HG02870 (cell line): ENCODE data around the gene CASP2.
A peak's percentile ranks its signal among the peaks of the same experiment; 100 is the strongest.

Source experiments
- ATAC-seq: cut with Tn5 transposase; IDR thresholded peaks from one replicate; pipeline ENCODE4 v1.9.1; 2021; ENCODE audit warnings: mild to moderate bottlenecking, moderate library complexity; ENCODE audit not compliant: unreplicated experiment

CASP2 gene

DNA sequence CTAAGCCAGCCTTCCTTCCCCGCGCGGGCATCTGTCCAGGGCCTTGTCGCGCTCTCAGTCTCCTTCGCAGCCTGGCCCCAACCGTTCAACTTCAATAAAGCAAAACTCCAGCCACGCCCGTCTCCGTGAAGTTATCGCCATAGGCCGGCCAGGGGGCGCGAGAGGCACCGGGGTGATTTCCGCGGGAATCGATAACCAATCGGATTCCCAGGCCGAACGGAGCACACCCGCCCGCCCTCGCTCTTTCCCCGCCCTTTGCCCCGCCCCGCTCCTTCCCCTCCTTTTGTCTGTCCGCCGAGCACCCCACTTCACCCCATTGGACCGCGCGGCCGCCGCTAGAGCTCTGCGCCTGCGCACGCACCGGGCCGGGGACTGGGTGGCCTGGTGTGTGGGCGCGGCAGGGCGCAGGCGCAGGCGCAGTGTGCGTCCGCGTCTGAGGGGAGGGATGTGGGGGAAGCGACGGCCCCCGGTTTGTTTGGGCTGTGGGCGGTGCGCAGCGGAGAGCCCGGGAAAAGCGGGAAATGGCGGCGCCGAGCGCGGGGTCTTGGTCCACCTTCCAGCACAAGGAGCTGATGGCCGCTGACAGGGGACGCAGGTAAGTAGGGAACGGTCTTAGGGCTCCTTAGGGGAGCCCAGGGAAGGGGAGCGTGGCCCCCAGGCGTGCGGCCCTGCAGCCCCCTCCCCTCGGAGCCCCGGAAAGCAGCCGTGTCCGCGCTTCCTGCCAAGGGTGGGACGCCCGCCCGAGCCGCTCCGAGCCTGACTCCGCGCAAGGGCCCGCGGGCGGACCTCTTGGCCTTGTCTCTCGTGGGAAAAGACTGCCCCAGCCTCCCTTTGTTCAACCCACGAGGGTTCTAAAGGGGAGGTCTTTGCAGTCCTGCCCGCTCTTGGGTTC, at the start of gene CASP2:
CASP2 (plus strand) TSS at position 417 of the 892 bp plus-strand sequence; CDS start at position 522, 105 bp downstream.
- ATAC-seq, result peak; percentile 84

DNA sequence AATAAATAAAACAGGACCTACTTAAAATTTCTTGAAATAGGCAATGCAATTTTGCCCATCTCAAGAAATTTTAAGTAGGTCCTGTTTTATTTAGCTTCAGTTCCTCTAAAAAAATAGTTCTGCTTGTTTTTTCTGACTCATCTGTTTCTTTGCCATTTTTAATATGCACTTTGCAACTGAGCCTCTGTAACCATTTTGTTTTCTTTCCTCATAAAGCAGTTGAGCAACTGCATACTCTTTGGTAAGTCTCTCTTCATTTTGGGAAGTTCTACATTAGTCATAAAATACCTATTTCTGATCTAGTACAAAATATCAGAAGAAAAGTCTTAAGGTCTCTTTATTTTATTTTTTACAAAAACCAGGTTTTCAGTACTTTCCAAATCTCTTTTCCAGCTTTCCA, 48.3 kb upstream of the CASP2 start:
- ATAC-seq, result no peak

DNA sequence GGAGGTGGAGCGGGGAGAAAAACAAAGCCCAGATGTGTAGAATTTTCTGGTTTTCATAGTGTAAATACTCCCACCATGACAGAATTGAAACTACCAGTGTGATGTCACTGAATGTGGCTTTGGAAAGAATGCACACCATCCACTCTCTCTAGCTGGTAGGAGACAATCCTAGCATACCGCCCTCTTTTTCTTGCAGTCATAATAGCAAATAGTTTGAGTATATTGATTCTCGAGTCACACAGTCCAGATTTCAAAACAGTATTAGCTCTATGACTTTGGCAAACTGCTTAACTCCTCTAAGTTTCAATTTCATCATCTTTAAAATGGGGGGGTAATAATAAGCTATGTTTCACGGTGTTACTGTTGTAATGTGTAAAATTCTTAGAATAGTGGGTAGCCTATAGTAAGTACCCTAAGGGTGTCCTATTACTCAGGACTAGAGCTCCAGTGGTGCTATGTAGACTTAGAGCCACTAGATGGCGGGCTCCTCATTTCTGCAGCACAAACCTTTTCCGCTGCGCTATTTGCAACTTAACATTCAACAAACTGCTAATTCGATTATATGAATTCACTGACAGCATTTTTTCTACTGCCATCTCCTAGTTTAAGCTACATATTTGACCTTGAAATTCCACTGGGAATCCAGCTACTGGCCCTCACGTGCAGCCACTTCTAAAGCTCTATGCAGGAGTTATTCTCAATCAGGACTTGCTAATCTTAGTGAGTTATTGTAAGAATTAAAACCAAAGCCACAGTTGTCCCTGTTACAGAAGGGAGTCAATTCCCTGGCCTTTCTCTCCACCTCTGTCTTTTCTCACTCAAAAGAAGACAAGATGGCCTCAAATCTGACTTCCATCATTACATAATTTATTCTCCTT, 47.6 kb upstream of the CASP2 start:
- ATAC-seq, result peak; percentile 95

DNA sequence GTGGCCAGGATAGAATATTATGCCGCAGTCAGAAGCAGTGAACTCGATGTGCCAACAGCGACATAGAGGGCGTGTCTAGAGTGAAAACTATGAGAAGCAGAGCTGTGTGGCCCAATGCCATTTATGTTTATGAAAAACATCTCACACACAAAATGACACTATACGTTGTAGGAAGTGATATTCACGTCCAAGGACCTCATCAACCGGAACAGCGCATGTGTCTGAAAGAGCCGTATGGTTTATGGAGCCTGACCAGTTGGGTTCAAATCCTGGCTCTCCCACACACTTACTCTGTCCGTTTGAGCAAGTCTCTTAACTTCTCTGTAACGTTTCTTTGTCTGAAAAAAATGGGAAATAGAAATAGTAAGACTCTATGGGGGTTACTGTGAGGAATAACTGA, 45.8 kb upstream of the CASP2 start:
- ATAC-seq, result no peak

DNA sequence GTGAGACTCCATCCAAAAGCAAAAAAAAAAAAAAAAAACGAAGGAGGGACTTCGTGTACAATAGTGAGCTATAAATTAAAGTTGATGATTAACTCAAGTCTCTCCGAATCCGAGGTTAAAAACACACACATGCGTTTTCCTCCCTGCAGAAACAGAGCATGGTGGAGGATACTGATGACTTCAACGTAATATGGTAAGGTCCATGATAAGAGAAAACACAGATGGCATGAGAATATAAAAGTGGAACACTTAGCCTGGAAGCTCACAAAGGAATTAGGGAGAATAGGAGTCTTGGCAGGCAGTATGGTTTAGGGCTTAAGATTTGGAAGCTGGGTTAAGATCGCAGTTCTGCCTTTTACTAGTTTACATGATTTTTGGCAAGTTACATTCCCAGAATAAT, 45.0 kb upstream of the CASP2 start:
- no peak for ATAC-seq

DNA sequence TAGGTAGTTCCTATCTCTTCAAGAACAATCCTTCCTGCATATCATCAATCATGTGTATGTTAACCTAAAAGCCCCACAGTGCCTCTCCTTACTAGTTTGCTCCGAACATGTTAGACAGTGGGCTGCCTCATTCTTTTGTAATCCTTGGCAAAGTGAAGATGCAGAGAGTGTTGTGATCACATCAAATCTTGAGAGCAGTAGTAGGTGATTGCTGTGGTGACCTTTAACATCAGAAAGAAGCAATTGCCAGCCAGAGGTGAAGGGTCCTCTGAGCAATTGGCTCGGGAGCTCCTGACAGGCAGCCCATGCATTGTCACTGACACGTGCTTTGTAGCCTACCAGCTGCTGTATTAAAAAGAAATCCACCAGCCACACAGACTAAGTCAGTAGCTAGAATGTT, 44.5 kb upstream of the CASP2 start:
- ATAC-seq, result no peak

DNA sequence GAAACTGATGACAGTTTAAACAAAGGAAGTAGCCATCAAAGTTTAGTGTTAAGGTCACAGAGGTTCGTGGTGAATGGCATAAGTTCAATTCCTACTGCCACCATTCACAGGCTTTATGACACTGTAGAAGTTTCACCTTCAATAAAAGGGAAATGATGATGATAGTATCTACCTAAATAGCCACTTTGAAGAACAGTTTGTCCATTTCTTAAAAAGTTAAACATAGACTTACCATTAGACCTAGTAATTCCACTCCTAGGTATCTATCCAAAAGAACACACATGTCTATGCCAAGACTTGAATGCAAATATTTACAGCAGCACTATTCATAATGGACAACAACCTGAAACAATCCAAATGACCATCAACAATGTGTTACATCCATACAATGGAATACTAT, 43.8 kb upstream of the CASP2 start:
- ATAC-seq, result no peak

DNA sequence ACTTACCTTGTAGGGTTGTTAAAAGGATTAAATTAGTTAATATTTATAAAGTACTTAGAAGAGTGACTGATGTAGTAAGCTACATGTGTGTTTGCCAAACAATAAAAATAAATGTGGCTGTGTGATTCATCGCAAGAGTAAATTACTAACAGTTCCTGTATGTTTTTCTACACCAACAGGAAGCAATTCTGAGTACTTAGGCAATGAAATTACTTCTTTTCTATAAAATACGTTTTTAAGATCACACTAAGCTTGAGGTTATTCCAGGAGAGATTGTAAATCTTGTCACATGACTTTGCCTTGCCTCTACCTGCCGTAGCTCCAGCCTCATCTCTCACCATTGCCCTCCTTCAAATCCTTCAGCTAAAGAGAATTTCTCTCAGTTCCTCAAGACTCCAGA, 43.0 kb upstream of the CASP2 start:
- ATAC-seq, result no peak

DNA sequence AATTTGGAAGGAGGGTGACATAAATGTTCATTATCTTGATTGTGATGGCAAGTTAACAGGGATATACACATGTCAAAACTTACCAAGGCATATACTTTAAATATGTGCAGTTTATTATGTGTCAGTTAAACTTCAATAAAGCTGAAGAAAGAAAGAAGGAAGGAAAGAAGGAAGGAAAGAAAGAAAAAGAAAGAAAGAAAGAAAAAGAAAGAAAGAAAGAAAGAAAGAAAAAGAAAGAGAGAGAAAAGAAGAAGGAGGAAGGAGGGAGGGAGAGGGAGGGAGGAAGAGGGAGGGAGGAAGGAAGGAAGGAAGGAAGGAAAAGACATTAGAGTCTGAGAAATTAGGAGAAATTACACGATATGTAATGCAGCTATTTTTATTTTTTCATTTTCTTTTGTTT, 40.8 kb upstream of the CASP2 start:
- no peak for ATAC-seq

DNA sequence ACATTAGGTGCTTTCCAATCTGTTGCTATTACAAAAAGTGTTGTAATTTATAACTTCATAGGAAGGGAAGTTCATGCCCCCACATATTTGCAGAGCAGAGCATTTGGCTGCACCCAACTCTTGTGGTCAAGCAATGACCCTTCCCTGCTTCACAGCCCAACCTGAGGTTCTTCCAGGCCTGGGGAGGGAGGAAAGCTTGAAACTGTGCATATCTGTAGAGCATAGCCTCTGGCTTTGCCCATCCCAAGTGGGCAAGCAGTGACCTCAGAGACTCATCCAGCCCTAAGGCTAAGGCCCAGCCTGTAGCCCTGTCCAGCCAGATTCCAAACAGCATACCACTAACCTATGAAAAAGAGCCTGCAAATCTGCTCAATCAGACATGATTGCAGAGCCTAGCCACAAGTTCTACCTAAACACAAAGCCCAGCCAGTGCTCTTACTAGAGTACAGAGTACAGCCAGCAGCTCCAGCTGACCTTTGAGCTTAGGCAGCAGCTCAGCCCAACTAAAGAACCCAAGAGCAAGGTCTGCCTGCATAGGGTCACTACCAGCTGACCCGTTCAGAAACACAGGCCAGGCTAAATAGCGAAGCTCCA, 39.3 kb upstream of the CASP2 start:
- ATAC-seq, result no peak

DNA sequence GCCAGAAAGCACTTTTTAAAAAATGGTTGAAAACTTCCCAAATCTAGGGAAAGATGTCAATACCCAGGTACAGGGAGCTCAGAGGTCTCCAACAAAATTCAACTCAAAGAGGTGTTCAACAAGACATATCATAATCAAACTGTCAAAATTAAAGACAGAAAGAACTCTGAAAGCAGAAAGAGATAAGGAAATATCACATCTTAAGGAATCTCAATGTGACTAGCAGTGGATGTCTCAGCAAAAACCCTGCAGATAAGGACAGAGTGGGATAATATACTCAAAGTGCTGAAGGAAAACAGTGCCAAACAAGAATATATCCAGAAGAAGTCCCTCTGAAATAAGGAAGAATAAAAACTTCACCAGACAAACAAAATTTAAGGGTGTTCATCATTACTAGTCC, 38.0 kb upstream of the CASP2 start:
- no peak for ATAC-seq

DNA sequence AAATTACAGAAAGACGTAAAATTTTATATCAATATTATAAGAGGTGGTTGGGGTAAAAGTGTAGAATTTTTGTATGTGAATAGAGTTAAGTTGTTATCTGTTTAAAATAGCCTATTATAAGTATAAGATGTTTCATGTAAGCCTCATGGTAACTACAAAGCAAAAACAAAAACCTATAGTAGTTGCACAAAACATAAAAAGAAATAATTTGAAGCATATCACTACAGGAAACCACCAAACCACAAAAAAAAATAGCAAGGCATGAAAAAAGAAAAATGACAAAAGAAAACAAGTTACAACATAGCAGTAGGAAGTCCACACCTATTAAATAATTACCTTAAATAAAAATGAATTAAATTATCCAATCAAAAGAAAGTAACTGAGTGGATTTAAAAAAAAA, 37.3 kb upstream of the CASP2 start:
- no peak for ATAC-seq

DNA sequence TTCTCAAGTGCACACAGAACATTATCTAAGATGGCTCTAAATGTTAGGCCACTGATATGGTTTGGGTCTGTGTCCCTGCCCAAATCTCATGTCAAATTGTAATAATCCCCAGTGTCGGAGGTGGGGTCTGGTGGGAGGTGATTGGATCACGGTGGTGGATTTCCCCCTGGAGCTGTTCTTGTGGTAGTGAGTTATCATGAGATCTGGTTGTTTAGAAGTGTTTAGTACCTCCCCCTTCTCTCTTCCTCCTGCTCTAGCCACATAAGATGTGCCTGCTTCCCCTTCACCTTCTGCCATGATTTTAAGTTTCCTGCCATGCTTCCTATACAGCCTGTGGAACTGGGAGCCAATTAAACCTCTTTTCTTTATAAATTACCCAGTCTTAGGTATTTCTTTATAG, 36.1 kb upstream of the CASP2 start:
- no peak for ATAC-seq

DNA sequence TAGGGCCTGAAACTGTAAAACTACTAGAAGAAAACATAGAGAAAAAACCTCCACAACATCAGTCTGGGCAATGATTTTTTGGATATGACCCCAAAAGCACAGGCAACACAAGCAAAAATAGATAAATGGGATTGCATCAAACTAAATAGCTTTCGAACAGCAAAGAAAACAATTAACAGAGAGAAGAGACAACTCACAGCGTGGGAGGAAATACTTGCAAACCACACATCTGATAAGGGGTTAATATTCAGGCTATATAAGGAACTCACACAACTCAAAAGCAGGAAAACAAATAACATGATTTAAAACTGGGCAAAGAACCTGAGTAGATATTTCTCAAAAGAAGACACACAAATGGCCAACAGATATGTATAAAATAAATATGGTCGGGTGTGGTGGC, 32.6 kb upstream of the CASP2 start:
- no peak for ATAC-seq

DNA sequence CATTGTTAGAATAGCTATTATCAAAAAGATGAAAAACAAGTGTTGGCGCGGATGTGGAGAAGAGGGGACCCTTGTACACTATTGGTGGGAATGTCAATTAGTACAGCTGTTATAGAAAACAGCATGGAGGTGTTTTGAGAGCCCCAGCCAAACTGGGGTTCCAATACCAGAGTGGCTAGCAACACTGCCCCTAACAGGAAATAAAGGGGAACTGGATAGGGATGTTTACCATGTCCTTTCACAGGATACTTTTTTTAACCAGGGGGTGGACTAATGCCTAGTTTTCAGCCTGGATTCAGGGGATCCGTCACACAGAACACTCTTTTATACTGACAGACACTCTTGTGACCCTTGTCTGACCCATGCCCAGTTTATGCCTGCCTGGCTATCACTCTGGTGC, 31.8 kb upstream of the CASP2 start:
- no peak for ATAC-seq

DNA sequence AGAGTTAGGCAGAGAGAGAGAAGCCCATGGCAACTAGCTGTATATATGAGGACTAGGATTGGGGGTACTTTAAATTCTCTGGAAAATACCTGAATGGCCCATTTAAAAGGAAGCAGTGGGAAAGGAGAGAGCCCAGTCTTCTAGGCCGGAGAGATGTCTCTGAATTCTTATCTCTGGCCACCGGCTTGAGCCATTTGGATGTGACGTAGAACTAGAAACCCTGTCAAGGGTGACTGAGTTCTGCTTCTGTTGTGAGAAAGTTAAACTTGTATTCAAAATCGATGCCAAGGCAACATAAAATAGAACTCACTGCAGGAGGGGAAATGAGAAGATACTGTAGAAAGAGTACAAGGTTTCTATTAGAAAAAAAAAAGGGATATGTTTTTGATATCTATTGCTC, 31.2 kb upstream of the CASP2 start:
- peak; percentile 80 for ATAC-seq

DNA sequence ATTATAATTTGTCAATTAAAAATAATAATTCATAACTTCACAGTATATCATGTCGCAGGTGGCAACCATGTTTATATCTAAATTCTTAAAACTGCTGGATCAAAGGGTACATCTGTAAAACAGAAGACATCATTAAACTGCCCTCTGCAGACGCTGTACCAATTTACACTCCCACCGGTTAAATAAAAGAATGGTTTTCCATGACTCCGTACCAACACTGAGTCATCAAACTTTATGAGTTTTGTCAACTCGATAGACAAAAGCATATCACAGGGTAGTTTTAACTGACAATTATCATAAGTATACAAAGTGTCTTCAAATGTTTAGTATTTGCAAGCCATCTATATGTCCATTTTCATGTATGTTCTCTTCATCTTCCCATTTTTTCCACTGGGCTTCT, 30.6 kb upstream of the CASP2 start:
- ATAC-seq, result no peak

DNA sequence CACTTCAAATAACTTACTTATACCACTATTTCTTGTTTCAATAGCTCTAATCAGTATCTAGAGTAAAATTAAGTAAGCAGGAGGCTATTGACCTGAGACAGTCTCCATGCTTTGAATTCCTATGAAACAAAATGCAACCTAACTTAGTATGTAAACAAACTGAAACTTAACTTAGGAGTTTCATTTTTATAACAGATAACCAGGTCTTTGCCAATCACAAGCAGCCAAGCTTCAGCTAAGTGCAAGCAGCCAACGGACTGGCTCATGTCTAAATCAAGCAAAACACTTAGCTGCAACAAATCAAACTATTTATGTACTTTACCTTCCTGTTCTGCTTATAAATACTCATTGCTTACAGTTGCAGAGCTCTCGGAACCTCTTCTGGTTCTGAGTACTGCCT, 29.3 kb upstream of the CASP2 start:
- peak; percentile 34 for ATAC-seq

DNA sequence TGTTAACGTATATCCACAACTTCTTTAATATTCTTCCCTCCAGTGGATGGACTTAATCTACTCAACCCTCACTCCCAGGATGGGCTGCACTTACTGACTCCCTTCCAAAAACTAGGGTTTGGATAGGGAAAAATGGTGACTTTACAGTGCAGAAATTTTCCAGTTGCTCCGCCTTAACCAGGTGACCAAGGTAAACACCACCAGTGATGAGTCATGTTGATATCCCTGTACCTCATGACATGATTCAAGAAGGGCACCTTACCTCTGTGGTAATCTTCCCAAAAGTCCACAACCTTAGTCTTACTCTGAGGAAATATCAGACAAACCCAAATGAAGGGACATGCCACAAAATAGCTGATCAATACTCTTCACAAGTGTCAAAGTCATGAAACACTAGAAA, 28.4 kb upstream of the CASP2 start:
- ATAC-seq, result no peak

DNA sequence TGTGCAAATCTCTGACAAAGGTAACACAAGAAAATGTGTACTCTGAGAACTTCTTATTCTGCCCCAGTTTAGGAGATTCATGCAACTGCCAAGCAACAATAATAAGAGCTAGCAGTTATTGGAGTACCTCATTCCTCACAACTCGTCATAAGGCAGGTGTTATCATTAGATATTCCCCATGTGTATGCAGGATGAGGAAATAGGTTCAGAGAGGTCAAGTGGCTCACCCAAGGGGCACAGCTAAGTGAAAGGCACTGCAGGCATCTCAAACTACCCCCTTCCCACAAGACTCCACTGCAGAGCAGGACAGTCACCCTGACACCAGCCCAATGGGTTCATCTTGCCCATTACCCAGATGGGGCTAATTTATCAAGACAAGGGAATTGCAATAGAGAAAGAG, 26.2 kb upstream of the CASP2 start:
- no peak for ATAC-seq
